Stimulated activated naive CD8-positive, alpha-beta T cell treated with anti-CD3 and anti-CD28 coated beads, Interleukin-15, amount 100 ng/mL, for 72 hours (primary cell): ENCODE data around the gene MCF2L2.
"Not testable (repeated sequence)": the region's sequence is repeated elsewhere in the genome, so short reads cannot be mapped to it uniquely, and the experiment has no call there.

Experiments
- ATAC-seq: fragments of 150-1000 bp; cut with Tn5 transposase; 2 replicates; pipeline ENCODE4 v1.10.0; 2021; ENCODE audit warnings: mild to moderate bottlenecking, moderate library complexity
- DNase-seq, 2 donors: peaks; one replicate each; pipeline ENCODE4 v3.0.0; 2021 to 2022
- H3K27ac Mint-ChIP-seq, 2 donors: one replicate each; pipeline ENCODE4 v1.8.0; 2022; ENCODE audit warnings: mild to moderate bottlenecking in 2 of 2, mixed read lengths in 2 of 2, moderate library complexity in 2 of 2
- H3K27me3 Mint-ChIP-seq: one replicate; pipeline ENCODE4 v1.8.0; 2022; ENCODE audit warnings: mixed read lengths
- H3K4me1 Mint-ChIP-seq: one replicate; pipeline ENCODE4 v1.8.0; 2022; ENCODE audit warnings: mild to moderate bottlenecking, mixed read lengths
- H3K4me3 Mint-ChIP-seq, 2 donors: one replicate each; pipeline ENCODE4 v1.8.0; 2022; ENCODE audit warnings: mild to moderate bottlenecking in 2 of 2, mixed read lengths in 2 of 2, moderate library complexity in 1 of 2
- H3K9me3 Mint-ChIP-seq, 2 donors: one replicate each; pipeline ENCODE4 v1.8.0; 2022; ENCODE audit warnings: mixed read lengths in 2 of 2

The MCF2L2 gene

DNA sequence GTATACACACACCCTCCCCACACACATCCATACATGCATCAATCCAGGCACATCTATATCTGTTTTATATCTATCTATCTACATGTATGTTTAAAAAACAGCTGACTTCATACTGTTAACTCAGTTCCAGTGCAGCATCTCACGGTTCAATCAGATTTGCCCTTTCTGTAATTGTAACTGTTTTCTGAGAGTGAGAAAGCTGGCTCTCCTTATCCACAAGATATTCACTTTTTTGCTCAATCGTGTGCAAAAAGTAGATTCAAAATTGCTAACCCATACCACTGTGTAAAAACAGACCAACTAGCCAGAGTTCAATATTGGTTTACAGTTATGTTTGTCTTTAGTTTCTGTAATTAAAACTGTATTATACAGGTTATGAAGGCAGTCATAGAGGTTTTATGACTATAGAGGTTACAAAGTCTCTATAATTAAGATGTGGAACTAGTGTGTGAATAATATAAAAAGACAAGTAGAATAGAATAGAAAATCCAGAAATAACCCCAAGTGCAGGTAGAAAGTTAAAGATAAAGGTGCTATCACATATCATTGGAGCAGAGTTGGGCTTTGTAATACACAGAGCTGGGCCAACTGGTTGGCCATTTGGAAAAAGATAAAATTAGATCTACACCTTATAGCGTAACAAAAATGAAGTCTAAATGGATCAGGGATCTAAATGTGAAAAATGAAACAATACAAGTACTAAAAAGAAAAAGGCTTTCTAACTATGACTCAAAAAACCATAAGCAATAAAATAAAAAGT, 20.1 kb upstream of the MCF2L2 start:
- ATAC-seq (no peak), DNase-seq (no peak)
- Mint-ChIP-seq H3K9me3 (peaks cover 3 to 4% of the 10 kb centered on the region in 2 donors), H3K27me3 (no peaks in the 10 kb centered on the region), H3K4me3 (peak overlapping the region; percentile 87 to 98), H3K27ac (no peak overlapping the region), H3K4me1 (peaks cover 11% of the 10 kb centered on the region)

DNA sequence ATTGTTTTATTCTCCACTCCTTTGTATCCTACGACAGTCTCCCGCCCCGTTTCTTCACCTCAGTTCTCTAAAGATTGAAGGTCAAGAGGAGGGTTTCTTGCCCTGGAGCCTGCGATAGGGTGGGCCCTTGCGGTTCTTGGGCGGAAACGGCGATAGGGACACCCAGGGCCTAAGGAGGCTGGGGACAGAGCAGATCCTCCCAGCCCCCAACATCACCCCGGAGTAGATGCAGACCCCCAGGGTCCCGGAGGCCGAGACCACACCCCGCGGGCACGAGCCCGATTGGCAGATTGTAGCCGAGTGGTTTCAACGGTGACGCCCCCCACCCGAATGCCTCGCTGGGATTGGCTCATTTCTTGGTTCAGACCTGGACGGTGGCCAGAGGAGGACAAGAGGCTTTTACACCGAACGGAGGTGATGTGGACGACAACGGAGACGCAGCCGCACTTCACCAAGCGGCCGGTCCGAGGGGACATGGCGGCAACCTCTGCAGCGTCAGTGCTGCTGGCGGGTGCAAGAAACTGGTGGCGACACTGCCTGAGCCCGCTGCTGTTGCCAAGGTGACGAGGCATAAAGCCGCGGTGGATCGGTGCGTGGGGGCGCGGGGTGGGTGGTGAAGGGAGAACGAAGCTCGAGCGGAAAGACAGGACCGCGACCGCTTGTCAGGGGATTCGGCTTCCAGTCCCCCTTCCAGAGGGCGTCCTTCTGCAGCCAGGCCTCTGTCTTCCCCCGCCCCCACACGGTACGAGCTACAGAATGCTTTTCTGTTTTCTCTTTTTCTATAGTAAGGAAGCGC, 19.0 kb upstream of the MCF2L2 start:
- H3K27me3 Mint-ChIP-seq: no peaks in the 10 kb centered on the region
- H3K4me1 Mint-ChIP-seq: peaks cover 11% of the 10 kb centered on the region
- peak overlapping the region; percentile 87 to 98 for H3K4me3 Mint-ChIP-seq
- DNase-seq (peak; percentile 84 to 89), ATAC-seq (peak; percentile 98)
- H3K27ac Mint-ChIP-seq: peak overlapping the region; percentile 50 to 97
- peaks cover 8 to 10% of the 10 kb centered on the region in 2 donors for H3K9me3 Mint-ChIP-seq

DNA sequence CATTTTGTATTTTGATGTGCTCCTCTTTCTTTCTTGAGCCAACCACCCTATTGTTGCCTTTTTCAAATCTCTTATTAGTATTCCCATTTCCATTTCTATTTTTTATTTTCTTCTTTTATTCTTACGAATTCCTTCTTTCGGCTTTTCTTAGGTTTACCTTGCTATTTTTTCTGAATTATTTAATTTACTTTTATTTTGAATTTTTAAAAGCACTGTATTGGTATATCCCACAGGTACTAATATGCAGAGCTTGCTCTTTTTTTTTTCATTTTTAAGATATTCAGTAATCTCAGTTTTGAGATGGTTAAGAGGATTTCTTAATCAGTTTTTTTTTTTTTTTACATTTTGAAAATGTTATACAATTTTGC, 18.4 kb upstream of the MCF2L2 start:
- Mint-ChIP-seq H3K4me1 (peaks cover 11% of the 10 kb centered on the region), H3K9me3 (peaks cover 8 to 10% of the 10 kb centered on the region in 2 donors), H3K27me3 (no peaks in the 10 kb centered on the region), H3K4me3 (peak overlapping the region; percentile 87 to 98), H3K27ac (no peak overlapping the region)
- DNase-seq: no peak
- no peak for ATAC-seq

DNA sequence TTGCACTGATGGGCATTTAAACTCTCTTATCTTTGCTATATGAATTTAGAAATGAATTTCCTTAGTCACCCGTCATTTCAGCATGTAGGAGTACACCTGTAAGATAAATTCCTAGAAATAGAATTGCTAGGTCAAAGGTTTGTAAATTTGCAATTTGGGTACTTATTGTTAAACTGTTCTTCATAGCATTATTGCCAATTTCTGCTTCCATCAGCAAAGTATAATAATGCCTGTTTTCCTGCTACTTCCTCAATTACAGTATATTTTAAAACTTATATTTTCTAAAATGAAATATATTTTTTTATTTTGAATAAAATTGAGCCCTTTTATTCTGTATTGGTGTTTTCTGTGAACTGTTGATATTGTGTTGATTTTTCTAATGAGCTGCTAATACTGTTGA, 16.3 kb upstream of the MCF2L2 start:
- Mint-ChIP-seq H3K27ac (no peak overlapping the region), H3K4me1 (peaks cover 12% of the 10 kb centered on the region), H3K27me3 (no peaks in the 10 kb centered on the region), H3K4me3 (no peak overlapping the region), H3K9me3 (peaks cover 12 to 16% of the 10 kb centered on the region in 2 donors)
- DNase-seq (no peak), ATAC-seq (no peak)

DNA sequence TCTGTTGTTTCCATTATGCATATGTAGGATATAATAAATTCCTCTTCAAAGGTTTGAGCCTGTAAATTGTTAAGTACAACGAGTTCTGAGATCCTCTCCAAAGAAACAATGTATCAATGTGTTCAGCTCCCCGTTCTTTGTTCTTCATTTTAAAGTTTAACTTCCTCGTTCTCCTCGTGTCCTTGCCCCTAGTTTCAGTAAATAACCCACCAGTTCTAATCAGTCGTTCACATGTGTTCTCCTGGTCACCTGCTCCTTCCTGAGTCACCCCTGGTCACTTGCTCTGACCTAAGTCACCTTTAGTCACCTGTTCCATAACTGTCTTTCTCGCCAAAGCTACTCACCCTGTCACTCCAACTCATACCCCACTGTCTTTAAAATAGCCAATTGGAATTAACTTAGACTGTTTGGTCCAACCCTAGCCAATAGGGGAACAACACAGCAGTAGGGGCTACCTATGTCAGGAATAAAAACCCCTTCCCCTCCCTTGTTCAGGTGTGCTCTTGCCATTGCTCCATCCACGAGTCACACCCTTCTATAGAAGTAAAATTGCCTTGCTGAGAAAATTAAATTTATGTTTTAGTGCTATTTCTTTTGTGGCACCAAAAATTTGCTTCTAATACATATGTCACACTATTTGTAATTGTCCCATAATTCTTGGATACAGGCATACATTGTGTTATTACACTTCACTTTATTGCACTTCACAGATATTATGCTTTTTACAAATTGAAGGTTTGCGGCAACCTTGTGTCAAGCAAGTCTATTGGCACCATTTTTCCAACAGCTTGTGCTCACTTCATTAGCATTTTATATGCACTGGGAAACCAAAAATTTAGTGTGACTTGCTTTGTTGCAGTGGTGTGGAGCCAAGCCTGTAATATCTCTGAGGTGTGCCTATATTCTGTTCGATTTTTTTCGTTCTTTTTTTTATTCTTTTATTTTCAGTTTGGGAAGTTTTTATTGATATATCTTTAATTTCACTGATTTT, 15.3 kb upstream of the MCF2L2 start:
- Mint-ChIP-seq H3K27me3 (no peaks in the 10 kb centered on the region), H3K9me3 (peaks cover 12 to 16% of the 10 kb centered on the region in 2 donors), H3K27ac (no peak overlapping the region), H3K4me3 (no peak overlapping the region), H3K4me1 (peaks cover 10% of the 10 kb centered on the region)
- ATAC-seq: no peak
- DNase-seq: no peak

DNA sequence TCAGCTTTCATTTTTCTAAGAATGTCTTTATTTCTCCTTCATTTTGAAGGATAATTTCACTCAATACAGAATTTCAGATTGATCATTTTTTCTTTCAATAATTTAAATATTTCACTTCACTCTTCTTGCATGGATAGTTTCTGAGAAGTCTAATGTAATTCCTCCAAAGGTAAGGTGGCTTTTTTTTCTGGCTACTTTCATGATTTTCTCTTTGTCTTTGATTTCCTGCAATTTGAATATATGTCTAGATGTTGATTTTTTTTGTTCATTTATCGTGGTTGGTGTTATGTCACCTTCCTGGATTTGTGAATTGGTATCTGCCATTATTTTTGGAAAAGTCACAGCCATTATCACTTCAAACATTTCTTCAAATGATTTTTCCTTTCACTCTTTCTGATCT, 14.6 kb upstream of the MCF2L2 start:
- DNase-seq (no peak), ATAC-seq (no peak)
- Mint-ChIP-seq H3K27me3 (no peaks in the 10 kb centered on the region), H3K9me3 (peaks cover 12 to 16% of the 10 kb centered on the region in 2 donors), H3K27ac (no peak overlapping the region), H3K4me3 (no peak overlapping the region), H3K4me1 (peaks cover 6% of the 10 kb centered on the region)

DNA sequence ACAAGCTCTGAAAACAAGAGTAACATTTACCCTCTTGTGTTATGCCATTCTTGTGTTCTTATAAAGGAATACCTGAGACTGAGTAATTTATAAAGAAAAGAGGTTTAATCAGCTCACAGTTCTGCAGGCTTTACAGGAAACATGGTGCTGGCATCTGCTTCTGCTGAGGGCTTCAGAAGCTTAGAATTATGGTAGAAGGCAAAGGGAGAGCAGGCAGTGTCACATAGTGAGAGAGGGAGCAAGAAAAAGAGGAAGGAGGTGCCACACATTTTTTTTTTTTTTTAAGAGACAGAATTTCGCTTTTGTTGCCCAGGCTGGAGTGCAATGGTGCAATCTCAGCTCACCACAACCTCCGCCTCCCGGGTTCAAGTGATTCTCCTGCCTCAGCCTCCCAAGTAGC, 12.1 kb upstream of the MCF2L2 start:
- DNase-seq, H3K27me3 Mint-ChIP-seq, H3K4me3 Mint-ChIP-seq, H3K4me1 Mint-ChIP-seq, H3K27ac Mint-ChIP-seq, ATAC-seq: not testable (repeated sequence)
- H3K9me3 Mint-ChIP-seq: peaks cover 12 to 16% of the 10 kb centered on the region in 2 donors

DNA sequence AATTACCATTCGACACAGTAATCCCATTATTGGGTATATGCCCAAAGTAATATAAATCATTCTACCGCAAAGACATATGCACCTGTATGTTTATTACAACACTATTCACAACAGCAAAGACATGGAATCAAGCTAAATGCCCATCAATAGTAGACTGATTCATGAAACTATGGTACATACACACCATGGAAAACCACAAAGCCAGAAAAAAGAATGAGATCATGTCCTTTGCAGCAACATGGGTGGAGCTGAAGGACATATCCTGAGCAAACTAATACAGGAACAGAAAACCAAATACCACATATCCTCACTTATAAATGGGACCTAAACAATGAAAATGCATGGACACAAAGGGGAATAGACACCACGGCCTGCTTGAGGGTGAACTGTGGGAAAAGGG, 11.1 kb upstream of the MCF2L2 start:
- Mint-ChIP-seq H3K4me1 (peaks cover 6% of the 10 kb centered on the region), H3K4me3 (no peak overlapping the region), H3K27me3 (peaks cover under 1% of the 10 kb centered on the region), H3K9me3 (peaks cover 12 to 16% of the 10 kb centered on the region in 2 donors), H3K27ac (no peak overlapping the region)
- DNase-seq: no peak
- ATAC-seq: no peak

DNA sequence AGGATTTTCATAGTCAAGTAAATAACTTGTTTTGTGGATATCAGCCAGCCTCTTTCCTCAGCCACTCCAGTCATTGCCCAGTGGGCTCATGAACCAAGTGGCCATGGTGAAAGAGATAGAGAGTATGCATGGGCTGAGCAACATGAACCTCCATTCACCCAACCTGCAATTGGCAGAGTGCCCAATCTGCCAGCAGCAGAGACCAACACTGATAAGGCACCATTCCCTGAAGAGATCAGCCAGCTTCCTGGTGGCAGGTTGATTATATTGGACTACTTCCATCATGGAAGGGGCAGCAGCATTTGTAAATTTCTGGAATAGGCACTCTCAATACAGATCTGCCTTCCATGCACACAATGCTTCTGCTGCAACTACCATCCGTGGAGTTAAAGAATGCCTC, 10.3 kb upstream of the MCF2L2 start:
- Mint-ChIP-seq H3K9me3 (peaks cover 12 to 13% of the 10 kb centered on the region in 2 donors), H3K4me1 (peaks cover 6% of the 10 kb centered on the region), H3K27ac (no peak overlapping the region), H3K27me3 (peaks cover 8% of the 10 kb centered on the region), H3K4me3 (no peak overlapping the region)
- no peak for DNase-seq
- no peak for ATAC-seq

DNA sequence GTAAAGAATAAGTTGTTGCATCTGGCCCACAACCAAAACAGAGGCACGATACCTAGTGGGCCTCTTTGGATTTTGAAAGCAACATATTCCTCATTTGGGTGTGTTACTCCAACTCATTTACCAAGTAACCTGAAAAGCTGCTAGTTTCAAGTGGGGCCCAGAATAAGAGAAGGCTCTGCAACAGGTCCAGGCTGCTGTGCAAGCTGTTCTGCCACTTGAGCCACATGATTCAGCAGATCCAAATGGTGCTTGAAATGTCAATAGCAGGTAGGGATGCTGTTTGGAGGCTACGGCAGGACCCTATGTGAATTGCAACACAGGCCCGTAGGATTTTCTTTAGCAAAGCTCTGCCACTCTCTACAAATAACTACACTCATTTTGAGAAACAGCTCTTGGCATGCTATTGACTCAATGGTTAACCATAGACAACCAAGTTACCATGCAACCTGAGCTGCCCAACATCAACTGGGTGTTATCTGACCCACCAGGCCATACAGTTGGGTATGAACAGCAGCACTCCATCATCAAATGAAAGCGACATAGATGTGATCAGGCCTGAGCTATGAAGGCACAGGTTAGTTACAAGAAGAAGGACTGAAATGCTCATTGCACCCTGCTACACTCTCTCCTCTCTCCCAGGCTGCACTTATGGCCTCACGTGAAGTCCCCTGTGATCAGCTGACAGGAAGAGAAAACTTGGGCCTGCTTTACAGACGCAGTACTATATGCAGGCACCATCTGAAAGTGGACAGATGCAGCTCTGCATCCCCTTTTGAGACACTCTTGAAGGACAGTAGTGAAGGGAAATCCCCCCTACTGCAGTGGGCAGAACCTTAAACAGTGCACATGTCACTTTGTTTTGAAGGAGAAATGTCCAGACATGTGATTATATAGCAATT, 9.5 kb upstream of the MCF2L2 start:
- peak; percentile 18 for ATAC-seq
- H3K27ac Mint-ChIP-seq: no peak overlapping the region

DNA sequence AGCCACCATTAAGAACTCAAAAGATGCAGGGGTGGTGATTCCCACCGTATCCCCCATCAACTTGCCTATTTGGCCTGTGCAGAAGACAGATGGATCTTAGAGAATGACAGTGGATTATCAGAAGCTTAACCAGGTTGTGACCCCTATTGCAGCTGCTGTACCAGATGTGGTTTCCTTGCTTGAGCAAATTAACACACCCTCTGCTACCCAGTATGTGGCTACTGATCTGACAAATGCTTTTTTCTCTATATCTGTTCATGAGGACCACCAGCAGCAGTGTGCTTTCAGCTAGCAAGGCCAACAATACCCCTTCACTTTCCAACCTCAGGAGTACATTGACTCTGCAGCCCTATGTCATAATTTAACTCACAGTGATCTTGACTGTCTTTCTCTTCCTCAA, 8.6 kb upstream of the MCF2L2 start:
- H3K4me1 Mint-ChIP-seq: peaks cover 6% of the 10 kb centered on the region
- H3K9me3 Mint-ChIP-seq: peaks cover 4 to 6% of the 10 kb centered on the region in 2 donors
- H3K27me3 Mint-ChIP-seq: peaks cover 9% of the 10 kb centered on the region
- ATAC-seq (no peak), DNase-seq (no peak)
- no peak overlapping the region for H3K4me3 Mint-ChIP-seq
- H3K27ac Mint-ChIP-seq: no peak overlapping the region

More for the DNA sequence above, 9.5 kb upstream of the MCF2L2 start:
- no peak for DNase-seq
- peaks cover 9% of the 10 kb centered on the region for H3K27me3 Mint-ChIP-seq
- H3K4me3 Mint-ChIP-seq: no peak overlapping the region
- H3K9me3 Mint-ChIP-seq: peaks cover 4 to 6% of the 10 kb centered on the region in 2 donors
- peaks cover 6% of the 10 kb centered on the region for H3K4me1 Mint-ChIP-seq

DNA sequence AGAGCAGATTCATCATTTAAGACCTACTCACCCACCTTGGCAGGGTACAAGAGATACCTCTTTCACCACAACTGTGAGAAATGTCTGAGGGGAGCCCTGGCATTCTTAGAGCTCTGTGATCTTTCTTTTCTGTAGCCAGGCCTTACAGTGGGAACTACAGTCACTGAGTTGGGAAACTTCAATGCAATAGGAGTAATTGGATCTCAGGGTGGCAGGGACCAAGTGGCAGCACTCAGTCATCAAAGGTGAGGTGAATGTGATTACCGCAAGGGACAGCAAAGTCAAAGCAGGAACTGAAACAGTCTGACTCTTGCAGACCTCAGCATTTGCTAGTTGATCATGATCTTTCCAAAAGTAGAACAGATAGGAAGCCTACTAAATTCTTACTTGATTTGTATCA, 7.2 kb upstream of the MCF2L2 start:
- no peak overlapping the region for H3K27ac Mint-ChIP-seq
- peaks cover 9% of the 10 kb centered on the region for H3K27me3 Mint-ChIP-seq
- DNase-seq (no peak), ATAC-seq (peak; percentile 43)
- H3K9me3 Mint-ChIP-seq: peaks cover 4 to 5% of the 10 kb centered on the region in 2 donors
- no peak overlapping the region for H3K4me3 Mint-ChIP-seq
- H3K4me1 Mint-ChIP-seq: peaks cover 17% of the 10 kb centered on the region

DNA sequence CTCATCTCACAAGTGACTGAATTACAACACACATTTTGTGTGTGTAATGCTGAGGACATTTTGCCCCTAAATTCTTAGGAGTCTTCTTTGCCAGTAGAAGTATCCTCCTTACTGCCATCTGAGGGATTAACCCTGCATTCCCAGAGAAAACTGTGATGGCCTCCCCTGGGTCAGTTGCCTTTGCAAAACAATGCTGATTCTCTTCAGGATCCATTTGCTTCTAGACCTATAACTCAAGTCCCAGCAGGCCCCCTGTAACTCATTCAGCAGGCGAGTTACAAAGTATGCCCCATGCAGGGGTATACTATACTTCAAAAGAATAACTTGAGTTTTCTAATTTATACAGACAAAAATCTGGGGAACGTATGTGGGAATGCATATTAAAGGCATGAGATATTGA, 6.6 kb upstream of the MCF2L2 start:
- Mint-ChIP-seq H3K9me3 (no peaks in the 10 kb centered on the region), H3K4me3 (no peak overlapping the region), H3K4me1 (peaks cover 23% of the 10 kb centered on the region), H3K27me3 (peaks cover 9% of the 10 kb centered on the region), H3K27ac (no peak overlapping the region)
- DNase-seq (no peak), ATAC-seq (no peak)

DNA sequence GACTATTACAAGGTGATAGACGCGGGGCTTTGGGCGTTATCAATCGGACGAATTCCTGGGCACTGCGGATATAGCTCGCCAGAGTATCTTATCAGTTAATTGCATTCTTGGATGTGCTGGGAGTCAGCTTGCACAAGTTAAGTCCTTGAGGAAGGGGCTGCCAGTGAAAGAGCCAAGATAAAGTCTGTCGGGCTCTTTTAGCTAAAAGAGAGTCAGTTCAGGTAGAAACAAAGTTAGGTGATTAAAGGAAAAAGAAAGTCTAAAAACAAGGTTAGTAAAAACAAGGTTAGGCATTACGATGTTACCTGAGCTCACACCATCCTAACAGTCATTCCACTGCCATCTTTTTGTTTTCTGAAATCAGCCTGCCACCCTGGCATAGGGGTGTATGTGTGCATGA, 6.1 kb upstream of the MCF2L2 start:
- Mint-ChIP-seq H3K4me3 (no peak overlapping the region), H3K4me1 (peaks cover 25% of the 10 kb centered on the region), H3K27me3 (peaks cover 9% of the 10 kb centered on the region), H3K27ac (no peak overlapping the region), H3K9me3 (no peaks in the 10 kb centered on the region)
- ATAC-seq (no peak), DNase-seq (no peak)
